Activated CD8-positive, alpha-beta memory T cell treated with anti-CD3 and anti-CD28 coated beads for 24 hours (primary cell): ENCODE results near the gene PRKCZ.

Experiments
- DNase-seq: peaks from one replicate; pipeline ENCODE4 v3.0.0-alpha.2; 2020

The PRKCZ gene

GRCh38 chr1:2213576-2214505 is 163.6 kb downstream of the PRKCZ start:
- DNase-seq = no peak

DNA sequence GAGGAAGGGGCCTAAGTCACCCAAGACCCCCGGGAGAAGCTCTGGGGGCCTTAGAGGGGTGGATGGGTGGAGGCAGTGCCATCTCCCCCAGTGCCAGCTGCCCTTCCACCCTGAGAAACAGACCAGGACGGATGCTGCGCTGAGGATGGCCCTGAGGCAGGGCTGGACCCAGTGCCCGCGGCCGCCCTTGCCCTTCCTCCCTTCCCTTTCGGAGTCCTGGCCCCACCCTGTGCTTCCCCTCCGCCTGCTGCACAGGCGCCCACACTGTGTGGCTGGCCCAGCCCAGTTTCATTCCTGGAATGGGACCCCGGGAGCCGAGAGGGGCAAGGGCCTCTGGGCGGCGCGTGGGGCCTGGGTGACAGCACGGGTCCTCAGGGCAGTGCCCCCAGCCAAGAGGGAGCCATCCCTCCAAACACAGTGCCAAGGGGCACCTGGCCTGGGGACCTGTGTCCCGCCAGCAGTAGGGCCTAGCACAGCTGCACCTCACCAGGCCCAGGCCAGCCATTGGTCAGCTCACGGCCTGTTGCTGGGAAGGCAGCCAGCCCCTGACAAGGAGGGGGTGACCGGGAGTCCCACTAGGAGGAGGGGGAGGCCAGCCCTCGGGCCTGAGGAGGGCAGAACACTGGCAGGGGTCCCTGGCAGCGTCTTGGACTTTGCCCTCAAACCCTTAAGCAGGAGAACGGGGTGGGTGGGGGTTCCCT is 164.5 kb downstream of the PRKCZ start:
- no peak for DNase-seq

- DNase-seq = no peak
These were observed 165.1 kb downstream of the PRKCZ start for GRCh38 chr1:2215329-2215728.

GRCh38 chr1:2215909-2216766 is 165.9 kb downstream of the PRKCZ start:
- no peak for DNase-seq

GRCh38 chr1:2216767-2217058 is 166.5 kb downstream of the PRKCZ start:
- DNase-seq = no peak

- DNase-seq = no peak
These were observed 171.1 kb downstream of the PRKCZ start for GRCh38 chr1:2221271-2221670.

GRCh38 chr1:2224170-2224584 is 174.0 kb downstream of the PRKCZ start:
- DNase-seq = no peak

- no peak for DNase-seq
These were observed 174.6 kb downstream of the PRKCZ start for GRCh38 chr1:2224631-2225428.

GRCh38 chr1:2226525-2227345 is 176.5 kb downstream of the PRKCZ start:
- no peak for DNase-seq

- peak; percentile 98 for DNase-seq
These were observed 177.3 kb downstream of the PRKCZ start for GRCh38 chr1:2227346-2228156.

DNA sequence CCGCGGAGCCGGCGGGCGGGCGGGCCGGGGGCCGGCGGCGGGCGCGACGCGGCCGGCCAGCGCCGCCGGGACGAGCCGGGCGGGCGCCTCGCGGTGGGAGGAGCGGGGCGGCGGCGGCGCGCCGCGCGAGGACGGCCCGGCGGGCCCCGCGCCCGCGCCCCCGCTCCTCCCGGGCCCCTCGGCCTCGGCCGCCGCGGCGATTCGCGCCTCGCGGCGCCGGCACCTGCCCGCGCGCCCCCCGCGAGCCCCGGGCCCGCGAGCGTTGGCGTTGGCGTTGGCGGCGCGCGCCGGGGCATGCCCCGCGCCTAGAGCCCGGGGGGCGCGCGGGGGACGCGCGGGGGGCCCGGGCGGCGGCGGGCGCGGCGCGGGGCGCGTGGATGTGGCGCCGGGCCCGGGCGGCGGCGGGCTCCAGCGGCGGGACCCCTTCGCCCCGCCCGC is 178.0 kb downstream of the PRKCZ start, which contains the start of gene SKI:
SKI (plus strand) TSS at position 163 of the 438 bp plus-strand sequence. CDS start 448 bp downstream, outside the sequence.
- no peak for DNase-seq

- DNase-seq = no peak
These were observed 178.5 kb downstream of the PRKCZ start for GRCh38 chr1:2228694-2229036.

- peak; percentile 82 for DNase-seq
These were observed 179.0 kb downstream of the PRKCZ start for GRCh38 chr1:2229037-2229864.

GRCh38 chr1:2229911-2230731 is 179.9 kb downstream of the PRKCZ start:
- no peak for DNase-seq

DNA sequence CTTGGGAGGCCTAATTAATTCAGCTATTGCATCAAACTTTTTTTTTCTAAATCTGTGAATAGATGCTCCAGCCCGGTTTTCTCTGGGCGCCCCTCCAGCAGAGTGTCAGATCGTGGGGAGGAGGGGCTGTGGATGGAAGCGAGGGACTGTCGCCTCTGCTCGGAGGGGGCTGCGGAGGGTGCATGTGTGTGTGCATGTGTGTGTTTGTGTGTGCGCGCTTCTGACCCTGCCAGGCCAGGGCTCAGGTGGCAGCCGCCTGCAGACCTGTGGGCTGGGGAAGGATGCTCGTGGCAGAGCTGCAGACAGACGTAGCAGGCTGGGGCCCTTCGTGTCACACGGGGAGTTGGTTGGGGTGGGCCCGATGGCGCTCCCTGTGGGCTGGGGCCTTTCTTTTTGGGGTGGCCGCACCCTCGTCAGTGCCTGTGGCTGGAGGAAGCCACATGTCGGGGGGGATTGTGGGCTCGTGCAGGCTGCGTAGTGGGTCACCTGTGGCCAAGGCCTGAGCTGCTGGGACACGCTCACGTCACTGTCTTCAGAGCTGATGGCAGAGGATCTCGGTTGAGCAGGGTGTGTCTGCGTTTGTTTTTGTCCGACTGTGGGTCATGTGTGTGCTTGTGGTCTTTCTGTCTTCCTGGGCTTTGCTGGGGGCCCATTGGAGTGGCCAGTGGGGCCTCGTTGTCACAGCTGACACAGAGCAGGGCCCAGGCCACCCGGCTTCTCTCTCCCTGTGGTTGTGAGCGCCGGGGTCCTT is 180.7 kb downstream of the PRKCZ start:
- DNase-seq = peak; percentile 69

DNA sequence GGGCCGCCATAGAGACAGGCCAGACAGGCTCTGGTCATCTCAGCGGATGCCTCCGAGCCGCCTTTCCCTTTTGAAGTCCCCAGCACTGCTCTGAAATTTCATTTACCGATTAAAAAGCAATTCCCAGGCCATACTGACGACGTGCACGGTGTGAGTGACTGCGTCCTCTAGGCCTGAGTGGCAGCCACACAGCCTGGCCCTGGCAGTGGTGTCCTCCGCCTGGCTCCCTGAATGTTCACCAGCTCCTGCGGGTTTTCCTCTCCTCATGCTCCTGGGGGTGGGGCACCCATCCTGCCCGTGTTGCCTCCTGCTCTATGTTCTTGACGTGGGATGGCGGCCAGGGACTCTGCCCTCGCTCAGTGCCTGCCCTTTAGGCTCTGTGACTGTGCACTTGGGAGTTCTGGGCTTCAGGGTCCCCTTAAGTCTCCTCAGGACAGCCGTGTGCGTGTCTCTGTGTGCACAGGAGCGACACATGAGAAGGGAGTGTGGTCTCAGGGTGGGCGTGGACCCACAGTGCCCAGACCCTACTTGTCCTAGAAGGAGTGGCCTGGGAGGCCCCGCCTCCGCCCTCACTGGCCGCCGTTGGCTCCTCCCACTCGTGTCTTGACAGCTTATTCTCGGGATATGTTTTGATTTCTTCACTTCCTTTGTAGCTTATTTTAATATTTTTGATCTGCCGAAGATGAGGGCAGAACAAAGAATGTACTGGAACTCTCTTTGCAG is 181.5 kb downstream of the PRKCZ start:
- DNase-seq = peak; percentile 83

- no peak for DNase-seq
These were observed 182.2 kb downstream of the PRKCZ start for GRCh38 chr1:2232255-2232915.
